CD4-positive, alpha-beta T cell treated with Interleukin-21 for 1 hour (primary cell): Measurements from ENCODE around the gene TNC.

ENCODE experiments used
- DNase-seq: peaks from one replicate; pipeline ENCODE4 v3.0.0-alpha.2; 2020

Gene TNC

DNA sequence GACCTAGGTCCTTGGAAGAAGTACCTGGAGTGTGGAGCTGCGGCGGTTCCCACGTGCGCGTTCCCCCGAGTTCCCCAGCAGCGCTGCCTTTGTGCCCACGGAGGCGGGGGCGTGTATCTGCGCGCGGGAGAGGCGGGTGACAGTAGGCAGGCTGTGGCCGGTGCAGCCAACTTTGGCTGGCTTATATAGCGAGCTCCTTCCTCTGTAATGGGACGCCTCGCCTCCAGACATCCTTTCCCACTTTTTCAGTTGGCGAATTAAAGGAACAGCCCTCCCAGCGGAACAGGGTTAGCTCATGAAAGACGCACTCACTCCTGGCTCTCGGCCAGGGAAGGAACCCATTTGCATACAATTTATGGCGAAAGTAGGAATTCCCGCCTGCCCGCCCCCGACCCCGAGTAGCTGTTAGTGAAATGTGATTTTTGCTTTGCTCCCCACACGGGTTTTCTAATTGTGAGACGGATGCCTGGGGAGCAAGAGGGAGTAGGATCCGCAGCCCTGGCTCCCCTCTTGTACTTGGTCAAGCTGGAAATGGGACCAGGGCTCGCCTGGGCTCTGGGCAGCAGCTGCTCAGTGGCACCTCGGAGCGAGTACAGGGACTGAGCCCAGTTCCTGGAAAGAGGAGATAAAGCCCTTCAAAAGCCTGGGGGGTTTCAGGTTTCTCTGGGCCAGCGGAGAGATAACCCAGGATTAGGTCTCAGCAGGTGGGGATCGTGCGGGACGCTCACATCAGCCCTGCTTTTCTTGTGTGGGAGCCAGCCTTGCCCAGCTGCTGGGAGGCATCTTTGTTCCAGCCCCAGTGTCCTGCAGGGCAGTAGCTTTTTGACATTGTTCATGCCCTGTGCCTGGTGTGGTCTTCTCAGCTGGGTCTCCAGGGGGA, at the start of gene TNC:
TSS of gene TNC (minus strand) at position 159 of the 880 bp plus-strand sequence. CDS start 27,139 bp downstream, outside the sequence.
- no peak for DNase-seq

DNA sequence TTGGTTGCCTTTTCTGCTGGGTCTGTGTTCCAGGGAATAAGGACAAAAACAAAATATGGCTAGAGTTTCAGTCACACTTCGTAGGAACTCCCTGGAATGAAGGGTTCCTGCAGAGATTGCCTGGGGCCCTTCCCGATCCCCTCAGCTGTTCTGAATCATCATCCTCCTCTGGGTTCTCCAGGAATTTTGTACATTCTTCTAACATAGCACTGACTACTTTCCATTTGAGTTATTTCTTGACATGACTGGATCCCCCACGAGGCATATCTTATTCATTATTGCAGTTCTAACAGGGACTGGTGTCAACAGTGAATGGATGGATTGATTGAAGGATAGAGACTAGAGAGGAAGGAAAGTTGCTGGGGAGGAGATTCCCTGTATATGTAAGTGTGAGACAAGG, 49.2 kb upstream of the TNC start:
- DNase-seq: no peak

DNA sequence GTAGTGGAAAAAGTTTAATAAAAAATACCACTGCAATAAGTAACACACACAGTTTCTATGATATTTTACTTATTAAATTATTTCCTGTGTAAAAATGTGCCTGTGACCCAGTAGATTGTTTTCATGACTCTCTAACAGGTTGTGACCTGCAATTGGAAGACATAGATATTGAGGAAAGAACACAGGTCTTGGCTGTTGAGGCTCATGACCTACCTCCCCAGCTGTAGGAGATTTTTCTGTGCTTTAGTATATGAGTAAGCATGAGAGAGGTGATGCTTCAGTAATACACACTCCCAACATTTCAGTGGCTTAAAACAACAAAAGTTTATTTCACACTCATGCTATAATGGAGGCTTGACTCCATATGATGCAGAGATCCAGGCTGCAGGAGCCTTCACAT, 47.3 kb upstream of the TNC start:
- no peak for DNase-seq

DNA sequence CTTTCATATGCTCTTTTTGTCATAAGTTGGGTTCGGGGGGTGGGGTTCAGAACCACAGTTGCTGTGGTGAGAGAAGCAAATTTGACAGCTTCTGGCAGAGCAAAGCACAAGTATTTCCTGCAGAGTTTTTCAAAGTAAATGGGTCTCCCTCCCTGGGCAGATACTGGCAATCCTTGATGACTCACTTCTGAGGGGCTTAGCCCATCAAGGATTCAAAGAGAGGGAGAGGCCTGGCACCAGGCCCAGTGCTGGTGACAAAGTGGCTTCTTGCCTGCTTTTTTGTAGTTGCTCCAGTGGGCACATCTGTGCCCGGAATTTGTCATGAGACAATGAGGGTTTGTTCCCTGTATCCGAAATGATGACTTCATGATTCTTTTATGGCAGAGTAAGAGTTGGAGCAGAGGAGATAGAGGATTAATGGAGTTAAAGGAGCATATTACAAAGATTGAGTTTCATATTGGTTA, 46.6 kb upstream of the TNC start:
- no peak for DNase-seq

- DNase-seq: no peak
Measured at GRCh38 chr9:115162946-115163345, 45.0 kb upstream of the TNC start.

- no peak for DNase-seq
Measured at GRCh38 chr9:115161446-115161845, 43.5 kb upstream of the TNC start.

DNA sequence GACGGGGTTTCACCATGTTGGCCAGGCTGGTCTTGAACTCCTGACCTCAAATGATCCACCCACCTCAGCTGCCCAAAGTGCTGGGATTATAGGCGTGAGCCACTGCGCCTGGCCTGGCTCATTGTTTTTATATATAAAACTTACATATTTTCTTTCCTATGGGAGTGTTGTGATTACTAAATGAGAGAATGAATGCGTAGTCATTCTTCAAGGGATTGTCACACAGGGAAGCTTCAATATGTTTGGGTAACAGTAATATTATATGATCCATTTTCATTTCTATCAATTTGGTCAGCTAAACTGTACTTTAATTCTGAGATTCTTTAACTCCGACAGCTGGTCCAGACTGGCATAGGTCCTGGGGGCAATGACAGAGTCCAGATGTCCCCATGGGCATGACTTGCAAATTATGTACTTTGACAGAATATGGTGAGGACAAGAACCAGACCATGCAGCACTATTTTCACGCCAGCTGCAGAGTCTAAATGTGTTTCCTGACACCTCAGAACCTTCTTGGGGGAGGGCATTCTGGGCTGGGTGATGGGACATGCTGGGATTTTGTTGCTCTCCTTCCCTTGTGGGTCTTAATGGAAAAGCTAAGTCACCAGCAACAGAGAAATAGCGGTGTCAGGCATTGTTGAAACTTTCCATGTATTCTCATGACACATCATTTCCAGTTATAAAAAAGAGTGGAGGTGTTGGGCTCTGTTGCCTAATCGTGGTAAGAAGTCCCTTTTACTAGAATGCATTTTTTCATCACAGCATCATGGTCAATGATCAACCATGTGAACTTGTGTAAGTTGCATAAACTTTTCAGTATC, 40.9 kb upstream of the TNC start:
- DNase-seq: no peak

GRCh38 chr9:115157245-115157674, 39.3 kb upstream of the TNC start:
- no peak for DNase-seq

DNA sequence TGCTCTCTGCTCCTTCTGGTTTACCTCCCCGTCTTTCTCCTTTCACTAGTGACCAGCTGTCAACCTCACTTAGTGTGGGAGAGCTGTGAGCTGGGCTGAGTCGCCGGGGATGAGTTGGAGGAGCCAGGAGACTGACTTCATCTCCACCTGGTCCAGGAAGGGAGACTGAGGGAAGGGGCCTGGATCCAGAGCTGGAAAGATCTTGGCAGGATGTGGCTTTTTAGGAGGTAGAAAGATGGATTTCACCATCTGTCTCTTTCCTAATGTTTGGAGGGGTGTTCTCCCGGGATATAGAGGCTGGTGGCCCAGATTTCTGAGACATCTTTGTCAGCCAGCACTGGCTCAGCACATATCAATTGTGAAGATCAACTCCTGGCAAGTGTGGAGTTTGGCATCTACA, 37.1 kb upstream of the TNC start:
- DNase-seq: no peak

- DNase-seq: no peak
Measured at GRCh38 chr9:115154617-115155016, 36.7 kb upstream of the TNC start.

DNA sequence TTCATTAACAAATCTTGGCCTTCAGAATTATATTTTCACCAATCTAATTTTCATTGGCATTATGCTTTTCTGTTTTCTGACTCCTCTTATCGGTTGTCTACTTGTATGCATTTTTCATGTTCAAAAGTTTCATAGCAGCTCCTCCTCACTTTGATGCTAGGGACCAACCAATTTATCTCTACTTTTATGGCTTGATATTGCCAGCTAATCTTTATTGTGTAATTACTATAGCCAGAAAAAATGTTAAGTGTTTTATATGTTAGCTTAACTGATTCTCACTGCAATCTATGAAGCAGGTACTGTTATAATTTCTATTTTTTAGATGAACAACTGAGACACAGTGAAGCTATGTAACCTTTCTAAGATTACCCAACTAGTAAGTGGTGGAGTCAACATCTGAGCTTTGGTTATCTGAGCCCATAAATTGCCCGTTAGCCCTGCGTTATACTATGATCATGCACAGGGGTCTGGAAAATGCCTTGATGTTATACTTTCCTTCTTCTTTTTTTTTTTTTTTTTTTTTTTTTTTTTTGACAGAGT, 34.4 kb upstream of the TNC start:
- no peak for DNase-seq

DNA sequence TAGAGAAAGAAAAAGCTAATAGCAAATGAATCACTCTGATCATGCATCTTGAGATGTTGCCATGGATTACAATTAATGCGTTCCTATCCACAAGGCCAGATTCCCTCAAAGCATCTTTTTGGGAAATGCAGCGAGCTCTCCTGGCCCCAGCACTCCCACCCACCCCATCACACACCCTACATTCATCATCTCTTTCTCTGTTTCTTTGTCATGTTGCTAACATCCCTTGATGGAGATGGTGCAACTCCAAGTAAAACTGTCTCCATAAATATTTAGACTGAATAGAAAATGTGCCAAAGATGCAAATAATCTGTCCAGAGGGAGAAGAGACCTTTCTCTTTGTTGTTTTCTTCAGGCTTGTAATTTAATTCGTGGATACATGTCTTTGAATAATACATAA, 30.8 kb upstream of the TNC start:
- no peak for DNase-seq

DNA sequence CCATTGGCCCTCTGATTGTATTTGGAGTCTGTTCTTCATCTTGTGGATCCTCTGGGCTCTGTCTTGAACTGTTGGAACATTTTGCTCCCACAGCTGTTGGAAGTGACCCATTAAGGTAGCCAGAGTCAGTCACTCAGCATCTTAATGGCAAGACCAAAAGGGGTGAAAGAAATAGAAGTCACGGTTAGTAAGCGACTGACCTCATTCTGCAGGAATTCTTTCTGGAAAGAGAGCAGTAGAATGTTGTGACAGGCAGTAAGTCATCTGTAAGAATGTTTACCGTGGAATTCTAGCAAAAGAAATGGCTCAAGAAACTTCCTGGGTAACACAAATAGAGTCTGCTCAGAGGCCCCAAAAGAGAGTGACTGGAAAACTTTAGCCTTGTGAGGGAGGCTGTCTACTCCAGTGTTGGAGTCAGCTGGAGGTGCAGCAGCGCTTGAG, 28.6 kb upstream of the TNC start:
- no peak for DNase-seq

- no peak for DNase-seq
Measured at GRCh38 chr9:115144706-115145105, 26.7 kb upstream of the TNC start.

DNA sequence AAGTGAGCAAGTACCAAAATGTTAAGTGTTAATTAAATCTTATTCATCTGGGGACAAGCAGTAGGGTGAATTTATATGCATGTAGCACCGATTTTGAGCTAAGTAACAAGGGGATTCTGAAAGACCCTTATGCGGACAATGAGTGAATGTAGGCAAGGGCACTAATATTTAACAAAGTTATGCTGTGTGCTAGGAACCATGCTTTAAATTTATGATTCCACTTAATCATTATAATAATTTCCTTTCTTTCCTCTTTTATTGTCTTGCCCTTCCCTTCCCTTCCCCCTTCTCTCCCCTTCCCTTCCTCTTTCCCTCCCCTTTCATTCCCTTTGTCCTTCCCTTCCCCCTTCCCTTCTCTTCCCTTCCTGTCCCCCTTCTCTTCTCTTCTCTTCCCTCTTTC, 25.7 kb upstream of the TNC start:
- no peak for DNase-seq

DNA sequence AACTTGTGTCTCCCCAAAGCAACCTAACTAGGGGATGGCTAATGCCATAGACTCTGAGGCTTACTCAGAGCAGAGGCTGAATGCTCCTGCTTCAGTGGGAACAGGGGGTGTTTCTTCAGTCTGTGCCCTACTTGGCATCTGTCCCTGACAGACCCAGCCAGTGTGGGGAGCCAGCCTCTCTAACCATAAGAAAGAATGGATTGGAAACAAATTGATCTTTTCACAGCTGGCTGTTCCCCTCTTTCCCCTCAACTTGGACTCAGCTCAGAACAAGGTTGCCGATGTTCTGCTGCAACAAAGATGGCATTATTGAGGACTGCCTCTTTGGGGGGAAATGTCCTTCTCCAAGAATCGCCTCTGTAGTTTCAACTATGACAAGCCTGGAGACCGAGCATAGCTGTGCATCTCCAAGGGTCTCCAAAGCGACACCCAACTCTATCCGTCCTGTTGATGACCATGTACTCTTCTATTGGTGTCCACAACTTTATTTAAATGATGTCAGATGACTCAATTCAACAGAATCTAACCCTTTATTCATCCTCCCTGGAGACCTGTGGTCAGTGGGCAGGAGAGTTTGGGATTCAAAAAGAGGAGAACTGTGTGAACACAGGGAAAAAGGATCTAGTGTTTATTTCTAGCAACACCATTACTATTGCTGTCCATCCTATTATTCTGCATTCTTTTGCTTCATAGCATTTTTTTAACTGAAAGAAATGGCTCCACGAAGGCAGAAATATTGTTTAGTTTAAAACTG, 24.7 kb upstream of the TNC start:
- DNase-seq: no peak

GRCh38 chr9:115142090-115142489, 24.1 kb upstream of the TNC start:
- DNase-seq: no peak

DNA sequence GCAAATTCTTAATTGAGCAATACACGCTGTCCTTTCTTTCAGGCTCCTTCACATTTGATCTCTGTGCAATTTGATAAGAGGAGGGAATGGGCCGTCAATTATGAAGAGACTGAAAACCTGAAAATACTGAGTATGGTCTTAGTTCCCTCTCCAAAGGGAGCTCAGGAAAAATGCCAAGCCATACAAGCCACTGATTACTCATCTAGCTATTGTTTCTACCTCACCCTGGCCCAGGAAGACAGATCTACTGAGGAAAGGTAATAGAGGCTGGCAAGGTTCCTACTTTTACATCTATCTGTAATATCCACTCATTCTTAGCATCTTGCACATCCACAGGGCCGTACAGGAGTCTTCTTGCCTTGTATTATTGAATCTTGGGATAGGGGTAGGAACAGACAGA, 23.7 kb upstream of the TNC start:
- no peak for DNase-seq

DNA sequence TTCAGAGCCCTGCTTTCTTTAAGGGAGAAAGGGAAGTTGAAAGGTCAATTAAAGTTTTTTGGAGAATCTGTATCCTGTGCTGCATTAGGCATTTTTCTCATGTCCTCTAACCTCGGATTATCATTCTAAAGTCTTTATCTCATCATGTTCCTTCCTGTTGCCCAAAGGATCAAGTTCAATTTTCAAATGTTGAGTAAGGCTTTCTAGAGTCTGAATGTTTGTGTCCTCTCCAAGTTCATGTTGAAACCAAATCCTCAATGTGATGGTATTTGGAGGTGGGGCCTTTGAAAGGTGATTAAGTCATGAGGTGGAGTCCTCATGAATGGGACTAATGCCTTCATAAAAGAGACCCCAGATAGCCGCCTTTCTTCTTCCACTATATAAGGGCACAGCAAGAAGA, 20.2 kb upstream of the TNC start:
- DNase-seq: no peak

DNA sequence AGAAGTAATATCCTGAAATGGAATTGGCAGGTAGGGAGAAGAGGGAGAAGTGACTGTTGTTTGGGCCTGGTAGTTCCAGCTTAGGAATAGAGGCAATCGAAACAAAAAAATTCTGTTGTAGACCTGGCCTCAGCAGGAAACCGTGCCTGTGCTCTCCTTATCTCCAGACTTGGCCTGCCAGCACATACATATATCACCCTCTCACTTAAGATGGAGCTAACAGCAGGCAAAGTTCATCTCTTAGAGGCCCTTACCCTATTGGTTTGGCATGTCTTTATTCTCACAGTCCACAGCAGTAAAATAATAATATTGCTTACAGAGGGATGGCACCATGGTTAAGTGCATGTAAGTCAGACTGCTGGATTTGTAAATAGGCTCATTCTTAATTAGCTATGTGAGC, 19.6 kb upstream of the TNC start:
- DNase-seq: no peak

DNA sequence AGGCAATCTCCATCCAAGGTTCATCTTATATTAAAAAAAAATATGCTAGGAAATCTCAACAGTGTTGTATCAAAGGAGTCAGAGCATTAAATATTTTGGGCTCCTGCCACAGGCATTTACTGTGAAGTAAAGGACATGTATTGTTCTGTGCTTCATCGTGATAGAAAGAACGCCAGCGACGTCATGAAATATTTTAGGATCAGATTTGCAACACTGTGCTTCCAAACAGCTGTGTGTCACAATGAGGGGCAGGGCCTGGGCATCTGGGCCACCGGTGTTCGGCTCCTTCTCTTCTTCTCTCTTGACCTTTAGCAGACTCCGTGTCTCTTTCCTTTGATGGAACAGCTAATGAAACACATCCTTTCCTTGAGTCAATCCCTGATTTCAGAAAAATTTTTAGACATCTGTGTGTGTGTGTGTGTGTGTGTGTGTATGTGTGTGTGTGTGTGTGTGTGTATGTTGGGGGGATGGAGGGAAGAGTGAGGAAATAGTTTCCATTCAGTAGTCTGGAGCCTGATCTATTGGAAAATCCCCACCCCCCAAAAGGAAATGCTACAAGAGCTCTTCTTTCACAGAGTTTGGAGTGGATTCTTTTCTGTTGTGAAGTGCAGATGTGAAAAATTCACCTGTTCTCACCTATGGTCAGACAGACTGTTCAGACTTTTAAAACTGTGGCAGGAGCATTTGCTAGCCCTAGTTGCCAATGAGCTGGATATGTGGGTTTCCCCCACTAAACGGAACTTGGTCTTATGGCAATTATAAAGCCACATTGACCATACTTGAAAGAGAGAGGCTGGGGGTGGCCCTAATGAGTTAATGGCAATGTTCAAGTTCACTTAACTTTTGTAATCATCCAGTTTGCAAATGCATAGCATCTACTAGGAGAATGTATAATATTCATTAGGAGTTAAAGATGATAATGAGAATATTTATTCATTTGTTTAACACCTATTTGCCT, 18.1 kb upstream of the TNC start:
- DNase-seq: no peak

GRCh38 chr9:115134941-115135340, 17.0 kb upstream of the TNC start:
- no peak for DNase-seq
